K562 (cell line): ENCODE results near the gene PXK. TPM values are rescaled to one million over a fixed set of nuclear protein-coding genes. Genes with fewer than 3 reads are reported as not detected.

Experiments
- ADNP ChIP-seq: fragments of 200-800 bp; sonication (Bioruptor generic); IDR thresholded peaks from 2 replicates; pipeline ENCODE4 v1.6.1; 2016; ENCODE audit warnings: missing genetic modification characterization, missing compliant biosample characterization
- EWSR1 ChIP-seq: fragments of 450-650 bp; IDR thresholded peaks from 2 replicates; pipeline ENCODE4 v1.6.1; 2018; ENCODE audit warnings: borderline replicate concordance, mild to moderate bottlenecking, low read depth, moderate library complexity; ENCODE audit not compliant: partially characterized antibody
- KLF16 ChIP-seq: IDR thresholded peaks from 2 replicates; pipeline ENCODE4 v1.6.1; 2016; ENCODE audit warnings: antibody characterized with exemption
- MGA ChIP-seq: fragments of 450-650 bp; IDR thresholded peaks from 2 replicates; pipeline ENCODE4 v1.6.1; 2016; ENCODE audit warnings: mild to moderate bottlenecking, moderate library complexity
- ZNF75A ChIP-seq: fragments of 450-650 bp; formaldehyde crosslinking; IDR thresholded peaks from 2 replicates; pipeline ENCODE4 v1.4.0; 2020; ENCODE audit warnings: mild to moderate bottlenecking
- polyA plus RNA-seq, 8 experiments: library from polyadenylated mRNA; depleted of rRNA in 4 of 8; stranded (reverse) in 5 of 8; unstranded in 3 of 8; fragments of >200 nt; fragmentation: Nextera tagmentation in 2 of 8; fragmentation: Illumina TruSeq in 1 of 8; extraction: Ambion mirVana in 2 of 8; extraction: Trizol in 1 of 8; gene quantifications; 2 replicates each; pipeline versions ENCODE4 v1.2.1 to v1.2.3, GENCODE V29; 2011 to 2014; ENCODE audit warnings: inconsistent platforms in 1 of 8, missing spikeins in 1 of 8
- total RNA-seq, 7 experiments: library from RNA; depleted of rRNA in 6 of 7; stranded (reverse); fragments of >200 nt in 6 of 7; fragmentation: Illumina TruSeq in 2 of 7; extraction: Trizol in 2 of 7; gene quantifications; 2 replicates each; pipeline versions ENCODE4 v1.2.1 to v1.2.3, GENCODE V29; 2011 to 2021; ENCODE audit warnings: low replicate concordance in 1 of 7
- TF ChIP-seq, protein P1 (sequence below): sonication (generic); formaldehyde crosslinking; IDR thresholded peaks from 2 replicates; pipeline ENCODE4 v1.9.0; 2022; ENCODE audit warnings: mild to moderate bottlenecking, missing genetic modification reagents
- TF ChIP-seq, protein P2 (sequence below): fragments of 450-650 bp; IDR thresholded peaks from 2 replicates; pipeline ENCODE4 v1.6.1; 2017; ENCODE audit warnings: antibody characterized with exemption, mild to moderate bottlenecking

Gene PXK
- total and polyA plus RNA-seq, 9 of the 15 experiments (the other 6 are each of a cell fraction or from before 2014, with no cell fraction given): 3.3 to 19.9 (median 11.3) TPM

GRCh38 chr3:58305882-58306711, 26.6 kb upstream of the PXK start, which contains the start of the genes HTD2 and RPP14 (continued):
- TF ChIP-seq MGA (peak; percentile 56), EWSR1 (no peak), ADNP (tag) (no peak), ZNF75A (CRISPR knock-in tag) (no peak), KLF16 (peak; percentile 66; the same call in 1 of the 2 replicates)
- TF ChIP-seq, protein P1, sequence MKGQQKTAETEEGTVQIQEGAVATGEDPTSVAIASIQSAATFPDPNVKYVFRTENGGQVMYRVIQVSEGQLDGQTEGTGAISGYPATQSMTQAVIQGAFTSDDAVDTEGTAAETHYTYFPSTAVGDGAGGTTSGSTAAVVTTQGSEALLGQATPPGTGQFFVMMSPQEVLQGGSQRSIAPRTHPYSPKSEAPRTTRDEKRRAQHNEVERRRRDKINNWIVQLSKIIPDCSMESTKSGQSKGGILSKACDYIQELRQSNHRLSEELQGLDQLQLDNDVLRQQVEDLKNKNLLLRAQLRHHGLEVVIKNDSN (CRISPR knock-in tag): no peak
- TF ChIP-seq, protein P2, sequence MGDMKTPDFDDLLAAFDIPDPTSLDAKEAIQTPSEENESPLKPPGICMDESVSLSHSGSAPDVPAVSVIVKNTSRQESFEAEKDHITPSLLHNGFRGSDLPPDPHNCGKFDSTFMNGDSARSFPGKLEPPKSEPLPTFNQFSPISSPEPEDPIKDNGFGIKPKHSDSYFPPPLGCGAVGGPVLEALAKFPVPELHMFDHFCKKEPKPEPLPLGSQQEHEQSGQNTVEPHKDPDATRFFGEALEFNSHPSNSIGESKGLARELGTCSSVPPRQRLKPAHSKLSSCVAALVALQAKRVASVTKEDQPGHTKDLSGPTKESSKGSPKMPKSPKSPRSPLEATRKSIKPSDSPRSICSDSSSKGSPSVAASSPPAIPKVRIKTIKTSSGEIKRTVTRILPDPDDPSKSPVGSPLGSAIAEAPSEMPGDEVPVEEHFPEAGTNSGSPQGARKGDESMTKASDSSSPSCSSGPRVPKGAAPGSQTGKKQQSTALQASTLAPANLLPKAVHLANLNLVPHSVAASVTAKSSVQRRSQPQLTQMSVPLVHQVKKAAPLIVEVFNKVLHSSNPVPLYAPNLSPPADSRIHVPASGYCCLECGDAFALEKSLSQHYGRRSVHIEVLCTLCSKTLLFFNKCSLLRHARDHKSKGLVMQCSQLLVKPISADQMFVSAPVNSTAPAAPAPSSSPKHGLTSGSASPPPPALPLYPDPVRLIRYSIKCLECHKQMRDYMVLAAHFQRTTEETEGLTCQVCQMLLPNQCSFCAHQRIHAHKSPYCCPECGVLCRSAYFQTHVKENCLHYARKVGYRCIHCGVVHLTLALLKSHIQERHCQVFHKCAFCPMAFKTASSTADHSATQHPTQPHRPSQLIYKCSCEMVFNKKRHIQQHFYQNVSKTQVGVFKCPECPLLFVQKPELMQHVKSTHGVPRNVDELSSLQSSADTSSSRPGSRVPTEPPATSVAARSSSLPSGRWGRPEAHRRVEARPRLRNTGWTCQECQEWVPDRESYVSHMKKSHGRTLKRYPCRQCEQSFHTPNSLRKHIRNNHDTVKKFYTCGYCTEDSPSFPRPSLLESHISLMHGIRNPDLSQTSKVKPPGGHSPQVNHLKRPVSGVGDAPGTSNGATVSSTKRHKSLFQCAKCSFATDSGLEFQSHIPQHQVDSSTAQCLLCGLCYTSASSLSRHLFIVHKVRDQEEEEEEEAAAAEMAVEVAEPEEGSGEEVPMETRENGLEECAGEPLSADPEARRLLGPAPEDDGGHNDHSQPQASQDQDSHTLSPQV: peak; percentile 46; the same call in 1 of the 2 replicates
